K562 (cell line): ENCODE data around the gene RALGAPA2. TPM values are rescaled to one million over a fixed set of nuclear protein-coding genes. Genes with fewer than 3 reads are reported as not detected.

Experiments used
- ATAC-seq: fragments of 200-7000 bp; cut with Tn5 transposase; 3 replicates; pipeline ENCODE4 v1.9.1; 2020; ENCODE audit warnings: moderate library complexity
- BruUV-seq: library from RNA; stranded (reverse); fragments of 400-500 nt; replicated peaks from 2 replicates; lab custom pipeline; 2021; lab: Mats Ljungman, UMichigan
- CTCF ChIA-PET: fragments of 300-600 bp; formaldehyde crosslinking; extraction: SDS; loops from one replicate; lab custom pipeline; 2021; ENCODE audit warnings: low intra/inter-chr PET ratio; lab: Yijun Ruan, JAX
- POLR2A ChIA-PET: fragments of 300-600, 350-650 bp; sonication (Branson Sonifier 250); formaldehyde crosslinking; extraction: SDS; loops from one replicate; lab custom pipeline; 2021; ENCODE audit warnings: antibody characterized with exemption, inconsistent platforms; lab: Yijun Ruan, JAX
- DNase-seq, 4 experiments: peaks; one replicate each; pipeline versions ENCODE4 v3.0.0 to v3.0.0-alpha.2; 2011 to 2018; ENCODE audit warnings: low spot score in 3 of 4, mixed read lengths in 3 of 4; ENCODE audit errors: extremely low read depth in 1 of 4
- FAIRE-seq: peaks from 2 replicates; lab custom pipeline; 2011; peaks lifted over from hg19 to GRCh38; lab: Jason Lieb, UNC
- H2AFZ ChIP-seq: 2 replicates; pipeline ENCODE4 v1.6.0; 2011; ENCODE audit warnings: low read depth, low read length, control low read depth, inconsistent platforms
- H3K27ac ChIP-seq: fragments of 200-600 bp; 3 replicates; pipeline ENCODE4 v1.8.0; 2011; ENCODE audit warnings: low read depth, mild to moderate bottlenecking, control low read depth, inconsistent platforms, low read length, moderate library complexity, mixed read lengths; ENCODE audit errors: extremely low read depth
- H3K27me3 ChIP-seq, 2 experiments: fragments of 300-600 bp in 1 of 2; 2 replicates in 1 of 2; 3 replicates in 1 of 2; pipeline versions ENCODE4 v1.6.0 to v1.8.0; 2011; ENCODE audit warnings: inconsistent platforms in 2 of 2, low read length in 2 of 2, mild to moderate bottlenecking in 1 of 2, mixed read lengths in 1 of 2, moderate library complexity in 1 of 2; ENCODE audit not compliant: control insufficient read depth in 2 of 2, insufficient read depth in 2 of 2
- H3K36me3 ChIP-seq: fragments of 300-600 bp; 3 replicates; pipeline ENCODE4 v1.8.0; 2011; ENCODE audit warnings: mild to moderate bottlenecking, low read length, inconsistent platforms; ENCODE audit not compliant: control insufficient read depth, insufficient read depth
- H3K4me1 ChIP-seq, 2 experiments: fragments of 200-600 bp in 1 of 2; replicated peaks in 1 of 2; 2 replicates in 1 of 2; 3 replicates in 1 of 2; pipeline versions ENCODE4 v1.5.1 to v1.8.0; 2011; ENCODE audit warnings: inconsistent platforms in 2 of 2, low read length in 2 of 2, mild to moderate bottlenecking in 1 of 2, mixed read lengths in 1 of 2, moderate library complexity in 1 of 2; ENCODE audit not compliant: control insufficient read depth in 2 of 2, insufficient read depth in 2 of 2
- H3K4me2 ChIP-seq: 2 replicates; pipeline ENCODE4 v1.6.1; 2011; ENCODE audit warnings: low read length, control low read depth, inconsistent platforms, mixed read lengths; ENCODE audit not compliant: insufficient read depth
- H3K4me3 ChIP-seq: fragments of 200-600 bp; sonication (generic), shearing (Covaris generic); 2 replicates; pipeline ENCODE4 v1.5.1; 2016; ENCODE audit warnings: control low read depth, inconsistent platforms
- H3K79me2 ChIP-seq: fragments of 200-600 bp; 3 replicates; pipeline ENCODE4 v1.8.0; 2011; ENCODE audit warnings: low read length, inconsistent platforms; ENCODE audit not compliant: control insufficient read depth, insufficient read depth
- H3K9ac ChIP-seq, 2 experiments: 2 replicates each; pipeline versions ENCODE4 v1.6.0 to v1.6.1; 2011; ENCODE audit warnings: low read depth in 2 of 2, low read length in 2 of 2, control low read depth in 1 of 2, inconsistent platforms in 1 of 2, mild to moderate bottlenecking in 1 of 2, mixed read lengths in 1 of 2; ENCODE audit not compliant: insufficient read depth in 1 of 2
- H3K9me1 ChIP-seq: one replicate; pipeline ENCODE4 v1.6.0; 2011; ENCODE audit warnings: inconsistent platforms, mild to moderate bottlenecking, low read length, moderate library complexity; ENCODE audit not compliant: control insufficient read depth, insufficient read depth
- H3K9me3 ChIP-seq: replicated peaks from 2 replicates; pipeline ENCODE4 v1.5.1; 2011; ENCODE audit warnings: low read depth, low read length, inconsistent platforms; ENCODE audit not compliant: control insufficient read depth, insufficient read depth
- H4K20me1 ChIP-seq: replicated peaks from 2 replicates; pipeline ENCODE4 v1.6.1; 2011; ENCODE audit warnings: low read length, inconsistent platforms, mixed read lengths; ENCODE audit not compliant: control insufficient read depth, insufficient read depth
- ARID3B ChIP-seq: fragments of 250-450 bp; sonication (Bioruptor Pico); IDR thresholded peaks from 2 replicates; pipeline ENCODE4 v1.4.0; 2020; ENCODE audit warnings: borderline replicate concordance
- EWSR1 ChIP-seq: fragments of 450-650 bp; IDR thresholded peaks from 2 replicates; pipeline ENCODE4 v1.6.1; 2018; ENCODE audit warnings: borderline replicate concordance, mild to moderate bottlenecking, low read depth, moderate library complexity; ENCODE audit not compliant: partially characterized antibody
- NFRKB ChIP-seq: fragments of 450-650 bp; IDR thresholded peaks from 2 replicates; pipeline ENCODE4 v1.6.1; 2016; ENCODE audit warnings: low read depth
- NFXL1 ChIP-seq: fragments of 450-650 bp; formaldehyde crosslinking; IDR thresholded peaks from 2 replicates; pipeline ENCODE4 v1.4.0; 2021; ENCODE audit warnings: mild to moderate bottlenecking
- PHF21A ChIP-seq: fragments of 450-650 bp; IDR thresholded peaks from 2 replicates; pipeline ENCODE4 v1.6.1; 2017; ENCODE audit warnings: low read depth, borderline replicate concordance
- PKNOX1 ChIP-seq: fragments of 450-650 bp; IDR thresholded peaks from 2 replicates; pipeline ENCODE4 v1.6.1; 2016
- POLR2A ChIP-seq: fragments of 450-650 bp; conservative IDR thresholded peaks from 2 replicates; pipeline ENCODE4 v1.6.1; 2016
- ZBTB11 ChIP-seq, 3 experiments: fragments of 200-800 bp in 1 of 3; fragments of 250-450 bp in 1 of 3; fragments of 450-650 bp in 1 of 3; sonication (Bioruptor Pico) in 1 of 3; sonication (Bioruptor generic) in 1 of 3; formaldehyde crosslinking in 1 of 3; IDR thresholded peaks; 2 replicates each; pipeline versions ENCODE4 v1.6.1 to v1.8.0; 2016 to 2022; ENCODE audit warnings: mild to moderate bottlenecking in 2 of 3, missing genetic modification characterization in 2 of 3, missing compliant biosample characterization in 1 of 3, moderate library complexity in 1 of 3
- ZNF224 ChIP-seq: sonication (generic); formaldehyde crosslinking; IDR thresholded peaks from 2 replicates; pipeline ENCODE4 v1.8.0; 2022; ENCODE audit warnings: mild to moderate bottlenecking, missing genetic modification reagents
- ZNF707 ChIP-seq: fragments of 250-450 bp; sonication (Bioruptor Pico); conservative IDR thresholded peaks from 2 replicates; pipeline ENCODE4 v1.8.0; 2022; ENCODE audit warnings: inconsistent platforms, mild to moderate bottlenecking, moderate library complexity
- ZNF76 ChIP-seq: fragments of 250-450 bp; sonication (Bioruptor Pico); IDR thresholded peaks from 2 replicates; pipeline ENCODE4 v1.4.0; 2020; ENCODE audit warnings: mild to moderate bottlenecking, moderate library complexity, borderline replicate concordance
- WGBS: fragments of 100-300 bp; shearing (Covaris generic); methylation state at CpG from one replicate; pipeline ENCODE4 v1.1.6; 2016; ENCODE audit warnings: low coverage, mixed read lengths; ENCODE audit not compliant: insufficient coverage; ENCODE audit errors: missing lambda C conversion rate; 5-methylcytosine and 5-hydroxymethylcytosine counted together
- in situ Hi-C: fragments of 300-500 bp; cut with MboI; formaldehyde crosslinking; loops from 4 replicates; pipeline ENCODE4 v1.15.0; 2018; ENCODE audit warnings: inconsistent platforms, mixed read lengths
- intact Hi-C: fragments of 100-400 bp; cut with micrococcal nuclease; formaldehyde crosslinking; loops from 2 replicates; pipeline ENCODE4 v1.14.2; 2022
- polyA plus RNA-seq, 8 experiments: library from polyadenylated mRNA; depleted of rRNA in 4 of 8; stranded (reverse) in 5 of 8; unstranded in 3 of 8; fragments of >200 nt; fragmentation: Nextera tagmentation in 2 of 8; fragmentation: Illumina TruSeq in 1 of 8; extraction: Ambion mirVana in 2 of 8; extraction: Trizol in 1 of 8; gene quantifications; 2 replicates each; pipeline versions ENCODE4 v1.2.1 to v1.2.3, GENCODE V29; 2011 to 2014; ENCODE audit warnings: inconsistent platforms in 1 of 8, missing spikeins in 1 of 8
- total RNA-seq, 7 experiments: library from RNA; depleted of rRNA in 6 of 7; stranded (reverse); fragments of >200 nt in 6 of 7; fragmentation: Illumina TruSeq in 2 of 7; extraction: Trizol in 2 of 7; gene quantifications; 2 replicates each; pipeline versions ENCODE4 v1.2.1 to v1.2.3, GENCODE V29; 2011 to 2021; ENCODE audit warnings: low replicate concordance in 1 of 7
- TF ChIP-seq, protein P1 (sequence below): fragments of 450-650 bp; IDR thresholded peaks from 2 replicates; pipeline ENCODE4 v1.7.1; 2018; ENCODE audit warnings: mild to moderate bottlenecking, low read depth; ENCODE audit not compliant: partially characterized antibody

RALGAPA2 gene
- total and polyA plus RNA-seq, 9 of the 15 experiments (the other 6 are each of a cell fraction or from before 2014, with no cell fraction given), result 0.35 to 2.7 (median 1.4) TPM

- no peaks in the 10 kb centered on the region for H3K27me3 ChIP-seq
- ChIA-PET POLR2A (no interaction called here), CTCF (no interaction called here)
- DNase-seq, result no peak
- H3K79me2 ChIP-seq, result no peaks in the 10 kb centered on the region
- no peak for FAIRE-seq
- H3K9ac ChIP-seq, result no peak overlapping the region
- no TSS peak for BruUV-seq
- no peak overlapping the region for H2AFZ ChIP-seq
- TF ChIP-seq PKNOX1, result no peak
- no peak for TF ChIP-seq ZNF707 (CRISPR knock-in tag)
- TF ChIP-seq PHF21A, result no peak
- TF ChIP-seq ARID3B (CRISPR knock-in tag), result no peak
- TF ChIP-seq ZBTB11 (CRISPR knock-in tag; IDR thresholded peaks at IDR 0.05), result no peak
- no peak for TF ChIP-seq ZNF224 (CRISPR knock-in tag)
- no peak for TF ChIP-seq POLR2A
- TF ChIP-seq ZNF76 (CRISPR knock-in tag), result no peak
- TF ChIP-seq NFXL1, result no peak
- TF ChIP-seq NFRKB, result no peak
- no peak for TF ChIP-seq EWSR1
- TF ChIP-seq, protein P1, sequence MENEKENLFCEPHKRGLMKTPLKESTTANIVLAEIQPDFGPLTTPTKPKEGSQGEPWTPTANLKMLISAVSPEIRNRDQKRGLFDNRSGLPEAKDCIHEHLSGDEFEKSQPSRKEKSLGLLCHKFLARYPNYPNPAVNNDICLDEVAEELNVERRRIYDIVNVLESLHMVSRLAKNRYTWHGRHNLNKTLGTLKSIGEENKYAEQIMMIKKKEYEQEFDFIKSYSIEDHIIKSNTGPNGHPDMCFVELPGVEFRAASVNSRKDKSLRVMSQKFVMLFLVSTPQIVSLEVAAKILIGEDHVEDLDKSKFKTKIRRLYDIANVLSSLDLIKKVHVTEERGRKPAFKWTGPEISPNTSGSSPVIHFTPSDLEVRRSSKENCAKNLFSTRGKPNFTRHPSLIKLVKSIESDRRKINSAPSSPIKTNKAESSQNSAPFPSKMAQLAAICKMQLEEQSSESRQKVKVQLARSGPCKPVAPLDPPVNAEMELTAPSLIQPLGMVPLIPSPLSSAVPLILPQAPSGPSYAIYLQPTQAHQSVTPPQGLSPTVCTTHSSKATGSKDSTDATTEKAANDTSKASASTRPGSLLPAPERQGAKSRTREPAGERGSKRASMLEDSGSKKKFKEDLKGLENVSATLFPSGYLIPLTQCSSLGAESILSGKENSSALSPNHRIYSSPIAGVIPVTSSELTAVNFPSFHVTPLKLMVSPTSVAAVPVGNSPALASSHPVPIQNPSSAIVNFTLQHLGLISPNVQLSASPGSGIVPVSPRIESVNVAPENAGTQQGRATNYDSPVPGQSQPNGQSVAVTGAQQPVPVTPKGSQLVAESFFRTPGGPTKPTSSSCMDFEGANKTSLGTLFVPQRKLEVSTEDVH, result no peak
- no peaks in the 10 kb centered on the region for H4K20me1 ChIP-seq
- H3K27ac ChIP-seq, result no peak overlapping the region
- no peaks in the 10 kb centered on the region for H3K4me1 ChIP-seq
- no peak overlapping the region for H3K4me3 ChIP-seq
- 23% methylated on average over 3 of the region's 3 CpGs for WGBS
- H3K4me2 ChIP-seq, result no peak overlapping the region
- H3K9me1 ChIP-seq, result no peaks in the 10 kb centered on the region
- intact Hi-C loops (no loop called here), in situ Hi-C loops (loop anchor here (25.0 kb wide), 1 partner anchor 470 kb away; no protein-coding TSS in a partner anchor)
- ATAC-seq, result no peak
- no peaks in the 10 kb centered on the region for H3K9me3 ChIP-seq
- no peaks in the 10 kb centered on the region for H3K36me3 ChIP-seq
Measured at GRCh38 chr20:20557406-20557805, 155.0 kb downstream of the RALGAPA2 start.
